Sigmoid colon (tissue), 3 donors: ENCODE results near the gene TAS2R60.

Experiments
- CTCF ChIP-seq, 4 experiments: fragments of 450-650 bp in 3 of 4; fragments of 200-600 bp in 1 of 4; IDR thresholded peaks; one replicate each; pipeline ENCODE4 v1.5.1; 2016 to 2019; ENCODE audit warnings: antibody characterized with exemption in 4 of 4, mild to moderate bottlenecking in 3 of 4, moderate library complexity in 2 of 4
- POLR2A ChIP-seq, 2 donors: fragments of 450-650 bp; IDR thresholded peaks; one replicate each; pipeline ENCODE4 v1.6.1; 2016; ENCODE audit warnings: antibody characterized with exemption in 2 of 2, mild to moderate bottlenecking in 2 of 2, moderate library complexity in 2 of 2

GRCh38 chr7:143415742-143416397, 27.4 kb upstream of the TAS2R60 start:
- TF ChIP-seq CTCF (IDR thresholded peaks at IDR 0.05) (no peak), POLR2A (IDR thresholded peaks at IDR 0.05) (no peak)
